IPS DF 19.7 (cell line): ENCODE results near the gene SAMD4B.

Source experiments
- DNase-seq: peaks from one replicate; pipeline ENCODE4 v3.0.0-alpha.2; 2013; ENCODE audit warnings: low read depth, low spot score

SAMD4B gene

DNA sequence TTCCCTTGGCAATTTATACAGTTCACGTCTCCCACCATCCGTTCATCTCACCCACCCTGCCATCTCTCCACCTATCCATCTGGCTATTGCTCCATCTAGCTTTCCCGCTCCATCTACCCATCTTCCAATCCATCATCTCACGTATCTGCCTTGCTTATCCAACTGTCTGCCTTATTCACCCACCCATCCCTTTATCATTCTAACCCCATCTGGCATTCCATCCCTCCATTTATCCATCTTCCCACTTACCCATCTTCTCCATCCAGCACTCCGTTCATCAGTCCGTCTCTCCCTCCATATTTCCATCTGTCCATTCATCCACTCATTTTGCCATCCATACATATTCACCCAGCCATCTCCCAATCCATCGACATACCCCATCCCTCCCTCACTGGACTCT is 83.5 kb downstream of the SAMD4B start:
- DNase-seq, result no peak

GRCh38 chr19:39426170-39426569 is 83.9 kb downstream of the SAMD4B start:
- DNase-seq, result no peak

- DNase-seq, result no peak
Observed at GRCh38 chr19:39427707-39428106, 85.5 kb downstream of the SAMD4B start.

- no peak for DNase-seq
Observed at GRCh38 chr19:39428283-39429112, 86.3 kb downstream of the SAMD4B start.

DNA sequence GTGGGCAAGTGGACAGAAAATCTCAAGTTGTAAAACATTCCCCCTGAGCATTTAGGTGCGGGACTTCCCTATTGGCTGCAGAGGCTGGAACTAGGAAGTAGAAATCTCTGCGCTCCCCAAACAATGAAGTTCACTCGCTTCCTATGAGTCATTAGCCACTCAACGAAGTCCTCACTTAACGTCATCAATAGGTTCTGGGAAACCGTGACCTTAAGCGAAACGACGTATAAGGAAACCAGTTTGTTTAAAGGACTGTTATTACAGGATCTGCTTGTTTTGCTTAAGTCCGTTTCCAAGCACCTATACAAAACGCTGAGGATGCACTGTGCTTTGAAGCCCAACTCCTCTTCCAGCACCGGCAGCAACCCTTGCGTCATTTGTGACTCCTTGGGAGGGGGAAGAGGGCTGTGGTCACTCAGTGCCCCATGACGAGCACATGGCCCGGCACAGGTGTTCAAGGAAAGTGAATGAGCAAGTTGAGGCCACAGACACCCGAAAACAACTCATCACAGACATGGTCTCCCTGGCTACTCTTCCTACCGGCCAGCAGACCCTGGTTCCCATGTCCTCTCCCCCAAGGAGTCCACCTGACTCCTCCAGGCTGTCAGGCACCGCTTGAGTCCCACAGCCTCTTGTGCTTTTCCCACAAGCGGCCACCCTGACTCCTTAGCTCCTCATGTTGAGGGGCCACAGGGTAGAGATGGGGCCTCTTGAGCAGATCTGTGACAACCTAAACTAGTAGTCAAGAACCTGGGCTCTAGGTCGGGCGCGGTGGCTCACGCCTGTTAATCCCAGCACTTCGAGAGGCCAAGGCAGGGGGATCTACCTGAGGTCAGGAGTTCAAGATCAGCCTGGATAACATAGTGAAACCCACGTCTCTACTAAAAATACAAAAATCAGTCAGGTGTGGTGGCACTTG is 88.7 kb downstream of the SAMD4B start:
- DNase-seq, result no peak

DNA sequence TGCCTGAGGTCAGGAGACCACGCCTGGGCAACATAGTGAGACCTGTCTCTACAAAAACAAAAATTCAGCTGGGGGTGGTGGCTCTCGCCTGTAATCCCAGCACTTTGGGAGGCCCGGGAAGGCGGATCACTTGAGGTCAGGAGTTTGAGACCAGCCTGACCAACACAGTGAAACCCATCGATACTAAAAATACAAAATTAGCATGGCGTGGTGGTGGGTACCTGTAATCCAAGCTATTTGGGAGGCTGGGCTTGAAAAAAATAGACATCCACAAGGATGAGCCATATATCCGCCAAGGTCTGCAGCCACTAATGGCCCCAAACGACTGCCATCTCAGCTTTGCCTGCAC is 90.4 kb downstream of the SAMD4B start:
- DNase-seq, result no peak

- no peak for DNase-seq
Observed at GRCh38 chr19:39433480-39434079, 91.4 kb downstream of the SAMD4B start.

GRCh38 chr19:39434123-39435076 is 92.2 kb downstream of the SAMD4B start:
- no peak for DNase-seq
